GM19043 (cell line): Measurements from ENCODE around the gene CATSPER1.
"Not testable (repeated sequence)": the region's sequence is repeated elsewhere in the genome, so short reads cannot be mapped to it uniquely, and the experiment has no call there.

Source experiments
- ATAC-seq: cut with Tn5 transposase; IDR thresholded peaks from one replicate; pipeline ENCODE4 v1.9.1; 2021; ENCODE audit warnings: low read depth; ENCODE audit not compliant: unreplicated experiment

CATSPER1 gene

GRCh38 chr11:66022401-66023185, 3.7 kb downstream of the CATSPER1 start:
- no peak for ATAC-seq

GRCh38 chr11:66020618-66021357, 5.5 kb downstream of the CATSPER1 start:
- ATAC-seq = no peak

- ATAC-seq = no peak
Measured at GRCh38 chr11:66020212-66020611, 6.1 kb downstream of the CATSPER1 start.

GRCh38 chr11:66017321-66017720, 9.0 kb downstream of the CATSPER1 start:
- ATAC-seq = no peak

- ATAC-seq = no peak
Measured at GRCh38 chr11:66016793-66017177, 9.5 kb downstream of the CATSPER1 start.

- no peak for ATAC-seq
Measured at GRCh38 chr11:66015936-66016792, 10.1 kb downstream of the CATSPER1 start.

GRCh38 chr11:66015454-66015881, 10.8 kb downstream of the CATSPER1 start:
- ATAC-seq = no peak

GRCh38 chr11:66014804-66015453, 11.3 kb downstream of the CATSPER1 start:
- no peak for ATAC-seq

GRCh38 chr11:66013762-66014100, 12.5 kb downstream of the CATSPER1 start:
- ATAC-seq = no peak

- ATAC-seq = no peak
Measured at GRCh38 chr11:66012946-66013761, 13.1 kb downstream of the CATSPER1 start.

GRCh38 chr11:66012371-66012945, 13.8 kb downstream of the CATSPER1 start:
- ATAC-seq = no peak

- ATAC-seq = no peak
Measured at GRCh38 chr11:66011785-66012303, 14.4 kb downstream of the CATSPER1 start, which contains the start of gene CST6. CST6 (plus strand) TSS chr11:66012008; CDS start chr11:66012045, 37 bp downstream.

GRCh38 chr11:66011239-66011784, 15.0 kb downstream of the CATSPER1 start:
- no peak for ATAC-seq

- ATAC-seq = not testable (repeated sequence)
Measured at GRCh38 chr11:66010036-66010435, 16.2 kb downstream of the CATSPER1 start.

GRCh38 chr11:66008468-66009101, 17.7 kb downstream of the CATSPER1 start:
- ATAC-seq = no peak

GRCh38 chr11:66008095-66008467, 18.2 kb downstream of the CATSPER1 start:
- no peak for ATAC-seq

- ATAC-seq = no peak
Measured at GRCh38 chr11:66007201-66007634, 19.1 kb downstream of the CATSPER1 start.

- no peak for ATAC-seq
Measured at GRCh38 chr11:66006891-66007176, 19.4 kb downstream of the CATSPER1 start.
